BE2C (cell line): ENCODE measurements around the gene EHD2.
A peak's percentile ranks its signal among the peaks of the same experiment; 100 is the strongest.

Experiments
- DNase-seq: peaks from one replicate; pipeline ENCODE4 v3.0.0-alpha.2; 2020
- H3K27me3 ChIP-seq: fragments of 250-450 bp; sonication (Bioruptor Pico); 2 replicates; pipeline ENCODE4 v1.5.1; 2020; ENCODE audit warnings: mild to moderate bottlenecking
- H3K36me3 ChIP-seq: fragments of 250-450 bp; sonication (Bioruptor Pico); 2 replicates; pipeline ENCODE4 v1.5.1; 2020; ENCODE audit warnings: mild to moderate bottlenecking
- H3K4me1 ChIP-seq: fragments of 250-450 bp; sonication (Bioruptor Pico); 2 replicates; pipeline ENCODE4 v1.5.1; 2020
- H3K4me3 ChIP-seq: 2 replicates; pipeline ENCODE4 v1.5.1; 2011; ENCODE audit warnings: low read depth, low read length
- H3K9me3 ChIP-seq: fragments of 250-450 bp; sonication (Bioruptor Pico); 2 replicates; pipeline ENCODE4 v1.5.1; 2020
- CTCF ChIP-seq: IDR thresholded peaks from 2 replicates; pipeline ENCODE4 v1.5.1; 2012; ENCODE audit warnings: mild to moderate bottlenecking, low read depth, low read length

EHD2 gene

DNA sequence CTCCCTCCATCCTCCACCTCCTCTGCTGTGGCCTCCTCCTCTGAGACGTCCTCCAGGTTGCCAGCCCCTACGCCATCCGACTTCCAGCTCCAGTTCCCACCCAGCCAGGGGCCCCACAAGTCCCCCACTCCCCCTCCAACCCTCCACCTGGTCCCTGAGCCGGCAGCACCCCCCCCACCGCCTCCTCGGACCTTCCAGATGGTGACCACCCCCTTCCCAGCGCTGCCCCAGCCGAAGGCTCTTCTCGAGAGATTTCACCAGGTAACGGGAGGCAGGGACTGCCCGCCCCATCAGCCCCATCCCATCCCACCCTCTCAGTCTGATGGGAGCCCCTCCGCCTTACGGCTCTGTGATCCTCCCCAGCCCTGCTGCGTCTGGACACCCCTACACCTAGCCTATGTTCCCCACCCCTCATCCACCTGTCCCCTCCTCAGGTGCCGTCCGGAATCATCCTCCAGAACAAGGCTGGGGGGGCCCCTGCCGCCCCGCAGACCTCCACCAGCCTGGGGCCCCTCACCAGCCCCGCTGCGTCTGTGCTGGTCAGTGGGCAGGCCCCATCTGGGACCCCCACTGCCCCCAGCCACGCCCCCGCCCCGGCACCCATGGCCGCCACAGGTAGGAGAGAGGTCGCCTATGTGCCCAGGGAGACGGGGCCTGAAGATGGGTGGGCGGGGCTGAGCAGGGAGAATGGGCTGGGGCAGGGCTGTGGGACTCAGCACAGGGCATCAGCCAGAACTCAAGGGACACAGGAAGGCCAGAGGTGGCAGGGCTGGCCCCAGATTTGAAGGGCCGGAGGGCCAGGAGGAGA, 18.6 kb upstream of the EHD2 start:
- H3K36me3 ChIP-seq = peaks cover 23% of the 10 kb centered on the region
- no peaks in the 10 kb centered on the region for H3K27me3 ChIP-seq
- no peak overlapping the region for H3K4me3 ChIP-seq
- no peak for DNase-seq
- no peak for TF ChIP-seq CTCF
- H3K4me1 ChIP-seq = no peaks in the 10 kb centered on the region
- no peaks in the 10 kb centered on the region for H3K9me3 ChIP-seq

- Histone ChIP-seq H3K4me3 (no peak overlapping the region), H3K36me3 (peaks cover 25% of the 10 kb centered on the region), H3K4me1 (no peaks in the 10 kb centered on the region), H3K9me3 (no peaks in the 10 kb centered on the region), H3K27me3 (no peaks in the 10 kb centered on the region)
- no peak for DNase-seq
- TF ChIP-seq CTCF = no peak
Observed at GRCh38 chr19:47695533-47696262, 17.5 kb upstream of the EHD2 start.

GRCh38 chr19:47696635-47697034, 16.6 kb upstream of the EHD2 start:
- TF ChIP-seq CTCF = no peak
- Histone ChIP-seq H3K36me3 (peaks cover 21% of the 10 kb centered on the region), H3K4me1 (no peaks in the 10 kb centered on the region)

DNA sequence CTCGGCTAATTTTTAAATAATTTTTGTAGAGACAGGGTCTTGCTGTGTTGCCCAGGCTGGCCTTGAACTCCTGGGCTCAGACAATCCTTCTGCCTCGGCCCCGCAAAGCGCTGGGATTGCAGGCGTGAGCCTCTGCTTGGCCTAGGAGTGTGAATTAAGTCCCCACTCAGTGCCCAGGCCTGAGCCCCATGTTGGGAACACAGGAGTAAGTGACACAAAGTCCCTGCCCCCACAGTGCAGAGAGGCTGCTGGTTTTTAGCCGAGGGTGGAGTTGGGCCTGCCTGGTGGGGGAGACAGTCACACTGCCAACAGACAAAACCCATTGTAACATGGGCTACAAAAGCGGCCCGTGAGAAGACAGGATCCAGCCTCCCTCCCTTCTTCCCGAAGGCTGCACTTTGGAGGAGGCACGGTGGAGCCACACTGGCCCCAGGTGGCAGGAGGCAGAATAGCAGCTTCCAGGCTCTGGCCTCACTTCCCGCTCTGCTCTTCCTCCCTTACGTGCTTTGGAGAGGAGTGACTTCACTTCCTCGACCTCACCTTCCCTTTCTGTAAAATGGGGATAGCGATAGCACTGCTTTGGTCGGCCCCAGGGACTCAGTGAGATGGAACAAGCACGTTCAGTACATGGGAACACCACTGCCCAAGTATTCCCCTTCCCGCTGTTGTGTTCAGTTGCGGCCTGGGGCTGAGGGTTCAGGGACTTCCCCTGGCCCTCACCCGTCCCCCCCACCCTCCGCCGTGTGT, 15.2 kb upstream of the EHD2 start:
- TF ChIP-seq CTCF = peak; percentile 99
- H3K4me1 ChIP-seq = no peaks in the 10 kb centered on the region
- H3K27me3 ChIP-seq = no peaks in the 10 kb centered on the region

More at GRCh38 chr19:47696635-47697034, 16.6 kb upstream of the EHD2 start:
- Histone ChIP-seq H3K27me3 (no peaks in the 10 kb centered on the region), H3K4me3 (no peak overlapping the region), H3K9me3 (no peaks in the 10 kb centered on the region)
- no peak for DNase-seq

DNA sequence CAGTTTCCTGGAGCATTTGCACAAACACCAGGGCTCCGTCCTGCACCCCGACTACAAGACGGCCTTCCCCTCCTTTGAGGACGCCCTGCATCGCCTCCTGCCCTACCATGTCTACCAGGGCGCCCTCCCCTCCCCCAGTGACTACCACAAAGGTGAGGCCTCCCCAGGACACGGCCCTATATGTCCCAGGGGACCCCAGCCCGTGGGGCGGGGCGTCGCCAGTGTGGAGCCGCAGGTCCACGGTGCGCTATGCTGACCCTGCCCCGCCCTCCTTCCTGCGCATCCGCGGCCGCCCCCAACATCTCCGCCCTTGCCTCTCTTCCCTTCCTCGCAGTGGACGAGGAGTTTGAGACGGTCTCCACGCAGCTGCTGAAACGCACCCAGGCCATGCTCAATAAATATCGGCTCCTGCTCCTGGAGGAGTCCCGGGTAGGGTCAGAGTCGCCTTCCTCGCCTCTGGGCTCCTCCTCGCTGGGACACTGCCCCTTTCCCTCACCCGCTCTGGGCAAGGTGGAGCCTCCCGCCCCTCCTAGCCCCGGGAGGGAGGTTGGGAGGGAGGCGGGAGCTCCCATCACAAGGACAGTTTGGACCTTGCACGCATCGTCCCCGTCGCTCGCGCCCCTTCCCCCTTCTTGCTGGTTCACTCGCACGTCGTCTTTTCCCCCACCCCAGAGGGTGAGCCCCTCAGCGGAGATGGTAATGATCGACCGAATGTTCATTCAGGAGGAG, 14.4 kb upstream of the EHD2 start:
- TF ChIP-seq CTCF = no peak
- no peaks in the 10 kb centered on the region for H3K9me3 ChIP-seq
- H3K4me1 ChIP-seq = no peaks in the 10 kb centered on the region
- no peak overlapping the region for H3K4me3 ChIP-seq
- DNase-seq = no peak
- peaks cover 11% of the 10 kb centered on the region; the same call in 1 of the 2 replicates for H3K36me3 ChIP-seq
- H3K27me3 ChIP-seq = no peaks in the 10 kb centered on the region

More for the DNA sequence above, 15.2 kb upstream of the EHD2 start:
- Histone ChIP-seq H3K36me3 (peaks cover 15% of the 10 kb centered on the region), H3K4me3 (no peak overlapping the region), H3K9me3 (no peaks in the 10 kb centered on the region)
- DNase-seq = peak; percentile 79
